Progenitor cell of endocrine pancreas (in vitro differentiated cells): ENCODE measurements around the gene PAM. TPM values are rescaled to one million over a fixed set of nuclear protein-coding genes. Genes with fewer than 3 reads are reported as not detected.

Source experiments
- DNase-seq: peaks from one replicate; pipeline ENCODE4 v3.0.0; 2021; ENCODE audit warnings: low spot score; ENCODE audit not compliant: unreplicated experiment
- H3K27ac Mint-ChIP-seq: 2 replicates; pipeline ENCODE4 v1.8.0; 2021; ENCODE audit warnings: mild to moderate bottlenecking, moderate library complexity, mixed read lengths
- H3K27me3 Mint-ChIP-seq: 2 replicates; pipeline ENCODE4 v1.8.0; 2021; ENCODE audit warnings: mixed read lengths
- H3K36me3 Mint-ChIP-seq: 2 replicates; pipeline ENCODE4 v1.8.0; 2022; ENCODE audit warnings: mixed read lengths; ENCODE audit not compliant: insufficient read depth
- H3K4me1 Mint-ChIP-seq: 2 replicates; pipeline ENCODE4 v1.8.0; 2021; ENCODE audit warnings: low read depth, mixed read lengths
- H3K4me3 Mint-ChIP-seq: 2 replicates; pipeline ENCODE4 v1.8.0; 2021; ENCODE audit warnings: low read depth, mild to moderate bottlenecking, moderate library complexity, mixed read lengths
- H3K9me3 Mint-ChIP-seq: 2 replicates; pipeline ENCODE4 v1.8.0; 2021; ENCODE audit warnings: low read depth, mixed read lengths
- total RNA-seq: library from RNA; stranded (reverse); gene quantifications from 2 replicates; pipeline ENCODE4 v1.2.1, GENCODE V29; 2021
- TF ChIP-seq, protein P1 (sequence below): fragments of 200-600 bp; sonication (generic); IDR thresholded peaks from one replicate; pipeline ENCODE4 v1.5.0; 2021; ENCODE audit warnings: antibody characterized with exemption, mild to moderate bottlenecking; ENCODE audit not compliant: unreplicated experiment

Gene PAM
- total RNA-seq, 1 donor from 2014 or later = 111 TPM

DNA sequence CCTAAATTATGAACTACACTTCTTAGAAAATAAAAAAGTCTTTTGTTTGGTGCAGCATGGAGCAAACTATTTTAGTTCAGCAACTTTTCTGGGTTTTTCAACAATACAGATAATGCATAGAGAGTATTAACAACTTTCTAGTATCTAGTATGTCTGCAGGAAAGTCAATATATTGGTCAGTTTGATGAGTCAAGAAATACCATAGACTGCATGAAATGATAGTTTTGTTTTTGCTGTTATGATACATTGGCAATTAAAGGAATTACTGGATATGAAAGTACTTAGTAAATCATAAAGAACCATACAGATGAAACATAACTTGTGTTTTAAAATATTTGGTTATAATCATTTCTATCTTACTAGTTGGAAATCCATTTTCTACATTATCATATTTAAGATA is 191.3 kb downstream of the PAM start:
- Mint-ChIP-seq H3K27me3 (no peaks in the 10 kb centered on the region), H3K4me1 (no peaks in the 10 kb centered on the region), H3K36me3 (peaks cover 1% of the 10 kb centered on the region), H3K4me3 (no peak overlapping the region), H3K27ac (no peak overlapping the region), H3K9me3 (no peaks in the 10 kb centered on the region)
- TF ChIP-seq, protein P1, sequence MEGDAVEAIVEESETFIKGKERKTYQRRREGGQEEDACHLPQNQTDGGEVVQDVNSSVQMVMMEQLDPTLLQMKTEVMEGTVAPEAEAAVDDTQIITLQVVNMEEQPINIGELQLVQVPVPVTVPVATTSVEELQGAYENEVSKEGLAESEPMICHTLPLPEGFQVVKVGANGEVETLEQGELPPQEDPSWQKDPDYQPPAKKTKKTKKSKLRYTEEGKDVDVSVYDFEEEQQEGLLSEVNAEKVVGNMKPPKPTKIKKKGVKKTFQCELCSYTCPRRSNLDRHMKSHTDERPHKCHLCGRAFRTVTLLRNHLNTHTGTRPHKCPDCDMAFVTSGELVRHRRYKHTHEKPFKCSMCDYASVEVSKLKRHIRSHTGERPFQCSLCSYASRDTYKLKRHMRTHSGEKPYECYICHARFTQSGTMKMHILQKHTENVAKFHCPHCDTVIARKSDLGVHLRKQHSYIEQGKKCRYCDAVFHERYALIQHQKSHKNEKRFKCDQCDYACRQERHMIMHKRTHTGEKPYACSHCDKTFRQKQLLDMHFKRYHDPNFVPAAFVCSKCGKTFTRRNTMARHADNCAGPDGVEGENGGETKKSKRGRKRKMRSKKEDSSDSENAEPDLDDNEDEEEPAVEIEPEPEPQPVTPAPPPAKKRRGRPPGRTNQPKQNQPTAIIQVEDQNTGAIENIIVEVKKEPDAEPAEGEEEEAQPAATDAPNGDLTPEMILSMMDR = no peak
- DNase-seq = no peak

- TF ChIP-seq, protein P1 = no peak
- no peak overlapping the region for H3K4me3 Mint-ChIP-seq
- no peak for DNase-seq
- H3K9me3 Mint-ChIP-seq = no peaks in the 10 kb centered on the region
- no peaks in the 10 kb centered on the region for H3K27me3 Mint-ChIP-seq
- peaks cover 1% of the 10 kb centered on the region for H3K36me3 Mint-ChIP-seq
- no peak overlapping the region for H3K27ac Mint-ChIP-seq
- no peaks in the 10 kb centered on the region for H3K4me1 Mint-ChIP-seq
These were observed 191.9 kb downstream of the PAM start for GRCh38 chr5:102946971-102947370.

- H3K4me1 Mint-ChIP-seq = peaks cover 3% of the 10 kb centered on the region
- H3K27ac Mint-ChIP-seq = no peak overlapping the region
- TF ChIP-seq, protein P1 = no peak
- H3K4me3 Mint-ChIP-seq = no peak overlapping the region
- no peaks in the 10 kb centered on the region for H3K27me3 Mint-ChIP-seq
- peaks cover 2% of the 10 kb centered on the region for H3K36me3 Mint-ChIP-seq
- no peaks in the 10 kb centered on the region for H3K9me3 Mint-ChIP-seq
- DNase-seq = no peak
These were observed 200.4 kb downstream of the PAM start for GRCh38 chr5:102955488-102955887.

- no peaks in the 10 kb centered on the region for H3K27me3 Mint-ChIP-seq
- DNase-seq = no peak
These were observed 201.5 kb downstream of the PAM start for GRCh38 chr5:102956599-102956998.

DNA sequence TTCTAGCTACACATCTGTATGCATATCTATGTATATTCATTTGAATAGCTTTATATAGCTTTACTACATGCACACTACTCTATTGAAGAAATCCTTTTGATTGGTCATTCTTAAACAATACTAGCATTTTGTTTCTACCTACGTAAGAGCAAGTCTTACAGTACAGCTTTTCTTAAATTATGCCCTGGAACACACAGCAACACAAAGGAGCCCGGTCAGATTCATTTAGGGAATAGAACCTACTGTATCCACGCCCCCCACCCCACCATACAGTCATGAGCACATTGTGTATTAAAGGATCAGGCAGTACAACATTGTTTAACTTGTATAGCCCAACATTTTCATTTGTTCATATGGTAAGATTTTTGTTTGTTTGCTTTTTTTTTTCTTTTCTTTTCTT is 202.0 kb downstream of the PAM start:
- no peaks in the 10 kb centered on the region for H3K27me3 Mint-ChIP-seq
- no peak overlapping the region for H3K4me3 Mint-ChIP-seq
- no peaks in the 10 kb centered on the region for H3K9me3 Mint-ChIP-seq
- peaks cover 3% of the 10 kb centered on the region for H3K4me1 Mint-ChIP-seq
- H3K27ac Mint-ChIP-seq = no peak overlapping the region
- TF ChIP-seq, protein P1 = no peak
- DNase-seq = no peak
- peaks cover 1% of the 10 kb centered on the region for H3K36me3 Mint-ChIP-seq

More at GRCh38 chr5:102956599-102956998, 201.5 kb downstream of the PAM start:
- H3K4me3 Mint-ChIP-seq = no peak overlapping the region
- no peak overlapping the region for H3K27ac Mint-ChIP-seq
- peaks cover 1% of the 10 kb centered on the region for H3K36me3 Mint-ChIP-seq
- TF ChIP-seq, protein P1 = no peak
- no peaks in the 10 kb centered on the region for H3K9me3 Mint-ChIP-seq
- H3K4me1 Mint-ChIP-seq = peaks cover 3% of the 10 kb centered on the region
